GM08714 (cell line): ENCODE measurements around the gene EHMT2.
"Not testable (repeated sequence)": the region's sequence is repeated elsewhere in the genome, so short reads cannot be mapped to it uniquely, and the experiment has no call there.

ENCODE experiments used
- H3K4me3 ChIP-seq: fragments of 200-500 bp; sonication (Bioruptor generic); 2 replicates; pipeline ENCODE4 v1.5.1; 2014; ENCODE audit warnings: mild to moderate bottlenecking, low read length, inconsistent platforms
- ZNF274 ChIP-seq: IDR thresholded peaks from 2 replicates; pipeline ENCODE4 v1.6.1; 2012; ENCODE audit warnings: mild to moderate bottlenecking, low read depth, low read length

EHMT2 gene

DNA sequence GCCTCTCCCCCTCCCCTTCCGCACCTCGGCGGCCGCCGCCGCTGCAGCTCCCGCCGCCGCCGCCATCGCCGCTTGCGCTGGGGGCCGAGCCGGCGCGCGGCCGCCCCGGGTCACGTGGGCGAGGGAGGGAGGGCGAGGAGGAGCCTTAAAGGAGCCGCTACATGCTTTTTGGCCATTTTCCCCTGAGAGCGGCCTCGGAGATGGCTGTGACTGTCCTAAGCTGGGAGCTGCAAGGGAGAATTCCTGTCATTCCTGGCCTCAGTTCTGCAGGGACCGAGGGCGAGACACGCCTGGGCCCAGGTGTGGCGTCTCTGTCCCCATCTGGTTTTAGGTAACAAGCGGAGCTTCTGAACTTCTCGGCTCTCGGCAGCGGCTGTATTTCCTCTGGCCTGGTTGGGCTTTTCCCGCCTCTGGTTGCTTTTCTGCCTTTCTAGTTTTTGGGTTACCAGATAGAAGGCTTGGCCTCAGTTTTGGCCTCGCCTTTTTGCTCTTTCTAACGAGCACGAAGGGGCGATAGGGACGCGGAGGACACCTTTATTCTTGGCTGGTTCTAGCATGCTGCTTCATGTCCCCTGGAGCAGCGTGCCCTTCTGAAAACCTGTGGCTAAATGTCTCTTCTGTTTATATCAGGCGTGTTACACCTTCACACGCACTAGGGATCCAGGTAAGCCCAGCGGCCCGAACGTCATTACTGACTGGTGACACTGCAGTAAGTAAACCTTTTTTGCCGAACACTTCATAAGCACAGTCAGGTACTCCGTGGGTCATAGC, at the start of gene EHMT2:
Gene EHMT2 (minus strand): TSS at position 87 of the 771 bp plus-strand sequence. CDS start 21 bp downstream, at position 66.
- H3K4me3 ChIP-seq = peak within 1 kb of the TSS; percentile 95
- TF ChIP-seq ZNF274 = no peak

DNA sequence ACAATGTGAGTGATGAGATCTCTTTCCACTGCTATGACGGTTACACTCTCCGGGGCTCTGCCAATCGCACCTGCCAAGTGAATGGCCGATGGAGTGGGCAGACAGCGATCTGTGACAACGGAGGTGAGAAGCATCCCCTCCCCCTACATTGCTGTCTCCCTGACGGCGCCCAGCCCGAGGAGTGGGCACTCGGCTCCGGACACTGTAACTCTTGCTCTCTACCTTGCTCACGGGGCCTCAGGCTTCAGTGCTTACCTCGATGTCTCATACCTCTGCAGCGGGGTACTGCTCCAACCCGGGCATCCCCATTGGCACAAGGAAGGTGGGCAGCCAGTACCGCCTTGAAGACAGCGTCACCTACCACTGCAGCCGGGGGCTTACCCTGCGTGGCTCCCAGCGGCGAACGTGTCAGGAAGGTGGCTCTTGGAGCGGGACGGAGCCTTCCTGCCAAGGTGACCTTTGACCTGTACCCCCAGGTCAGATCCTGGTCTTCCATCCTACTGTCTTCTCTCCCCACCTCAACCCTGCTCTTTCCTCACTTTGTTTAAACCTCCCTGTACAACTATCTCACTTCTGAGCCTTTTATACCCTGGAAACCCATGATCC, 49.7 kb upstream of the EHMT2 start:
- TF ChIP-seq ZNF274 = no peak

DNA sequence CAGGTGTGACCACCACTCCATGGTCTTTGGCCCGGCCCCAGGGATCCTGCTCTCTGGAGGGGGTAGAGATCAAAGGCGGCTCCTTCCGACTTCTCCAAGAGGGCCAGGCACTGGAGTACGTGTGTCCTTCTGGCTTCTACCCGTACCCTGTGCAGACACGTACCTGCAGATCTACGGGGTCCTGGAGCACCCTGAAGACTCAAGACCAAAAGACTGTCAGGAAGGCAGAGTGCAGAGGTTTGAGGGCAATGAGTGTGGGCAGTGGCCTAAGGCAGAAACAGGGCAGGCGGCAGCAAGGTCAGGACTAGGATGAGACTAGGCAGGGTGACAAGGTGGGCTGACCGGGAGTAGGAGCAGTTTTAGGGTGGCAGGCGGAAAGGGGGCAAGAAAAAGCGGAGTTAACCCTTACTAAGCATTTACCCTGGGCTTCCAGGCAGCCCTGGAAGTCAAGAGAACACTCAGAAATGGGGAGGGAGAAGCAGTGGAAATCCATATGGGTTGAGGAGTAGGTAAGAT, 48.9 kb upstream of the EHMT2 start:
- H3K4me3 ChIP-seq = no peak overlapping the region
- no peak for TF ChIP-seq ZNF274

More for the DNA sequence above, 49.7 kb upstream of the EHMT2 start:
- H3K4me3 ChIP-seq = no peak overlapping the region

DNA sequence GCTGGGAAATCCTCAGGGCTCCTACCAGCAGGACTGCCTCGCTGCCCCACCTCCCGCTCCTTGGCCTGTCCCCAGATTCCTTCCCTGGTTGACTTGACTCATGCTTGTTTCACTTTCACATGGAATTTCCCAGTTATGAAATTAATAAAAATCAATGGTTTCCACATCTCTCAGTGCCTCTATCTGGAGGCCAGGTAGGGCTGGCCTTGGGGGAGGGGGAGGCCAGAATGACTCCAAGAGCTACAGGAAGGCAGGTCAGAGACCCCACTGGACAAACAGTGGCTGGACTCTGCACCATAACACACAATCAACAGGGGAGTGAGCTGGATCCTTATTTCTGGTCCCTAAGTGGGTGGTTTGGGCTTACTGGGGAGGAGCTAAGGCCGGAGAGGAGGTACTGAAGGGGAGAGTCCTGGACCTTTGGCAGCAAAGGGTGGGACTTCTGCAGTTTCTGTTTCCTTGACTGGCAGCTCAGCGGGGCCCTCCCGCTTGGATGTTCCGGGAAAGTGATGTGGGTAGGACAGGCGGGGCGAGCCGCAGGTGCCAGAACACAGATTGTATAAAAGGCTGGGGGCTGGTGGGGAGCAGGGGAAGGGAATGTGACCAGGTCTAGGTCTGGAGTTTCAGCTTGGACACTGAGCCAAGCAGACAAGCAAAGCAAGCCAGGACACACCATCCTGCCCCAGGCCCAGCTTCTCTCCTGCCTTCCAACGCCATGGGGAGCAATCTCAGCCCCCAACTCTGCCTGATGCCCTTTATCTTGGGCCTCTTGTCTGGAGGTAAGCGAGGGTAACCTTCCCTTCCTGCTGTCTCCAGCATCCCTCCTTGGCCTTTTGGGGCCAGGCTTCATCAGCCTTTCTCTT, 48.2 kb upstream of the EHMT2 start, which contains the start of gene CFB:
Gene CFB (plus strand): TSS at position 589 of the 863 bp plus-strand sequence. CDS start 127 bp downstream, at position 716.
- H3K4me3 ChIP-seq = no peak within 1 kb of the TSS
- TF ChIP-seq ZNF274 = no peak

DNA sequence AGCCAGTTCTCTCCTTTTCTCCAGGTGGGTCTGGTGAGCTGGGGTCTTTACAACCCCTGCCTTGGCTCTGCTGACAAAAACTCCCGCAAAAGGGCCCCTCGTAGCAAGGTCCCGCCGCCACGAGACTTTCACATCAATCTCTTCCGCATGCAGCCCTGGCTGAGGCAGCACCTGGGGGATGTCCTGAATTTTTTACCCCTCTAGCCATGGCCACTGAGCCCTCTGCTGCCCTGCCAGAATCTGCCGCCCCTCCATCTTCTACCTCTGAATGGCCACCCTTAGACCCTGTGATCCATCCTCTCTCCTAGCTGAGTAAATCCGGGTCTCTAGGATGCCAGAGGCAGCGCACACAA, 47.6 kb upstream of the EHMT2 start:
- no peak overlapping the region for H3K4me3 ChIP-seq
- TF ChIP-seq ZNF274 = no peak

DNA sequence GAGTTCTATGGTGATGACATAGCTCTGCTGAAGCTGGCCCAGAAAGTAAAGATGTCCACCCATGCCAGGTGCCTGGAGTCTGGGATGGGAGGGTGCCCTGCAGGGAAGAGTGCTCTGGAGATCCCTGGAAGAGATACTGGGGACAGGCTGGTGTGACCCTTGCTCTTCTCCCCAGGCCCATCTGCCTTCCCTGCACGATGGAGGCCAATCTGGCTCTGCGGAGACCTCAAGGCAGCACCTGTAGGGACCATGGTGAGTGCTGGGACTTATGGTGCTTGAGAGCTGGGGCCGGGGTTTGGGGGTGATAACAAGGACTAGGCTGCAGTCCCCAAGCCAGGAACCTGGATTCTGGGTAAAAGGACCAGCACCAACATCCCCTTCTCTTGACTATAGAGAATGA, 46.2 kb upstream of the EHMT2 start:
- H3K4me3 ChIP-seq = no peak overlapping the region
- TF ChIP-seq ZNF274 = no peak

DNA sequence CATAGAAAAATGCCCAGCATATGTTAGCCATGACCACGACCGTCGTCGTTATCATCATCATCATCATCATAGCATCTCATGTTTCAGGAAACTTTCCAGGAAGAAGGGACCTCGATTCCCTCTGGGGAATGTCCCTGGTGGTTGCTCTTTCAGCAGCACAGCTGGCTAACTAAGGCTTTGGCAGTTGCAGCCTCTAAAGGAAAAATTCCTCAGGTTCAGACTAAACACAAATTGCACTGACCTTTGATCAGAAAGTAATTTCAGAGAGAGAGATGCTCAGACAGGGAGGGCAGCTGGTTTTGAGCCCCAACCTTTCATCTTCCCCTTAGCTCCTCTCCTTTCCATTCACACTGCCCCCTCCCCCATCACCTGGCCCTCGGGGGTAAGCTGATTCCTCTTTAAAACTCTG, 42.8 kb upstream of the EHMT2 start:
- TF ChIP-seq ZNF274 = no peak
- no peak overlapping the region for H3K4me3 ChIP-seq

DNA sequence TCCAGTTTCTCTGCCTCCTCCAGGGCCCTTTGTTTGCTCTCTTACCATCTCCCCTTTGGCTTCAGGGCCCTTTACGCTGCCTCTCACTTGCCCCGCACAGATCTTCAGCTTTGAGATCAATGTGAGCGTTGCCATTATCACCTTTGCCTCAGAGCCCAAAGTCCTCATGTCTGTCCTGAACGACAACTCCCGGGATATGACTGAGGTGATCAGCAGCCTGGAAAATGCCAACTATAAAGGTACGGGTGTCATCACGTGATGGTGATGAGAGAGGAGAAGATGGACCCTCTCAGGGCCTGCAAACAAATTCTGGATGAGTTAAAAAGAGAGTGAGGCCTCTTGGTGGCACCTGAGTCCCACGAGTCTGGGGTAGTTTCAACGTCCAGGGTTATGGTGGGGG, 38.3 kb upstream of the EHMT2 start:
- no peak overlapping the region for H3K4me3 ChIP-seq
- no peak for TF ChIP-seq ZNF274

DNA sequence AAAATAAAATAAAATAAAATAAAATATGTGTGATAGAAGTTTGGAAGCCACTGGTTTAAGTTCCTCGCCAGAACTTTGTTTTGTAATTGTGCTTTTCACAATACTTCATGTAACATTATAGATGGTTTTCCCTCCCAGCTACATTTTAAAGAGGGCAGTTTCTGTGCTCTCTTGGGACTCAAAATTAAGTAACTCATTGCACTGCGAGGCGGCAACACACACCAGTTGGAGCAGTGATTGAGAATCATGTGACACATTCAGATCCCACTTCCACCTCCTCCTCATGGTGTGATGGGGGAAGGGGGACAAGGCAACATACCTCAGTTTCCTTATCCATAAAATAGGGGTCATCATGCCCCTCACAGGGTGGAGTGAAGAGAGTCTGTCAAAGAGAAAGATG, 37.5 kb upstream of the EHMT2 start:
- no peak overlapping the region for H3K4me3 ChIP-seq
- no peak for TF ChIP-seq ZNF274

DNA sequence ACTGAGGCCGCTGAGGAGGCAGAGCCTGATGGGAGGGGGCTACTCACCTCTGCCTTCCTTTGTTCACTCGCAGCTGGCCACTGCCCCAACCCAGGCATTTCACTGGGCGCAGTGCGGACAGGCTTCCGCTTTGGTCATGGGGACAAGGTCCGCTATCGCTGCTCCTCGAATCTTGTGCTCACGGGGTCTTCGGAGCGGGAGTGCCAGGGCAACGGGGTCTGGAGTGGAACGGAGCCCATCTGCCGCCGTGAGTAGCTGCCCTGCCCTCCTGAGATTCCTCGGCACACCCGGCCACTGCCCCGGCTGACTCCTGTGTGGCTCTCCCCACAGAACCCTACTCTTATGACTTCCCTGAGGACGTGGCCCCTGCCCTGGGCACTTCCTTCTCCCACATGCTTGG, 36.0 kb upstream of the EHMT2 start:
- H3K4me3 ChIP-seq = no peak overlapping the region
- no peak for TF ChIP-seq ZNF274

DNA sequence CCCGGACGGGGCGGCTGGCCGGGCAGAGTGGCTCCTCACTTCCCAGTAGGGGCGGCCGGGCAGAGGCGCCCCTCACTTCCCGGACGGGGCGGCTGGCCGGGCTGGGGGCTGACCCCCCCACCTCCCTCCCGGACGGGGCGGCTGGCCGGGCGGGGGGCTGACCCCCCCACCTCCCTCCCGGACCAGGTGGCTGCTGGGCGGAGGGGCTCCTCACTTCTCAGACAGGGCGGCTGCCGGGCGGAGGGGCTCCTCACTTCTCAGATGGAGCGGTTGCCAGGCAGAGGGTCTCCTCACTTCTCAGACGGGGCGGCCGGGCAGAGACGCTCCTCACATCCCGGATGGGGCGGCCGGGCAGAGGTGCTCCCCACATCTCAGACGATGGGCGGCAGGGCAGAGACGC, 34.6 kb upstream of the EHMT2 start:
- not testable (repeated sequence) for H3K4me3 ChIP-seq

DNA sequence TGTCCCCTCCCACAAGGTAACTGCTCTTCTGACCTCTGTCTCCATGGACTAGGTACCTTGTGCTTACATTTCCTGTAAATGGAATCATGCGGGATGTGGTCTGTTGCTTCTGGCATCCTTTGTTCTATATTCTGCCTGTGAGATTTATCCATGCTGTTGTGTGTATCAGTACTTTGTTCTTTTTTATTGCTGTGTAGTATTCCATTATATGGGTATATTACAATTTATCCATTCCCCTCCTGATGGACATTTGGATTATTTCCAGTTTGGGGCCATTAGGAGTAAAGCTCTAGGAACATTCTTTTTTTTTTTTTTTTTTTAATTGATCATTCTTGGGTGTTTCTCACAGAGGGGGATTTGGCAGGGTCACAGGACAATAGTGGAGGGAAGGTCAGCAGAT, 33.5 kb upstream of the EHMT2 start:
- no peak for TF ChIP-seq ZNF274

DNA sequence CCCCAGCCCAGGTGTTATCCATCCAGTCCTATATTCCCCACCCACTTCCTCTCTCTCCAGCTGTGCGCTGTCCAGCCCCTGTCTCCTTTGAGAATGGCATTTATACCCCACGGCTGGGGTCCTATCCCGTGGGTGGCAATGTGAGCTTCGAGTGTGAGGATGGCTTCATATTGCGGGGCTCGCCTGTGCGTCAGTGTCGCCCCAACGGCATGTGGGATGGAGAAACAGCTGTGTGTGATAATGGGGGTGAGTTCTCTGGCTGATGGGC, 31.1 kb upstream of the EHMT2 start:
- TF ChIP-seq ZNF274 = no peak
- no peak overlapping the region for H3K4me3 ChIP-seq

More for the DNA sequence above, 33.5 kb upstream of the EHMT2 start:
- H3K4me3 ChIP-seq = no peak overlapping the region

DNA sequence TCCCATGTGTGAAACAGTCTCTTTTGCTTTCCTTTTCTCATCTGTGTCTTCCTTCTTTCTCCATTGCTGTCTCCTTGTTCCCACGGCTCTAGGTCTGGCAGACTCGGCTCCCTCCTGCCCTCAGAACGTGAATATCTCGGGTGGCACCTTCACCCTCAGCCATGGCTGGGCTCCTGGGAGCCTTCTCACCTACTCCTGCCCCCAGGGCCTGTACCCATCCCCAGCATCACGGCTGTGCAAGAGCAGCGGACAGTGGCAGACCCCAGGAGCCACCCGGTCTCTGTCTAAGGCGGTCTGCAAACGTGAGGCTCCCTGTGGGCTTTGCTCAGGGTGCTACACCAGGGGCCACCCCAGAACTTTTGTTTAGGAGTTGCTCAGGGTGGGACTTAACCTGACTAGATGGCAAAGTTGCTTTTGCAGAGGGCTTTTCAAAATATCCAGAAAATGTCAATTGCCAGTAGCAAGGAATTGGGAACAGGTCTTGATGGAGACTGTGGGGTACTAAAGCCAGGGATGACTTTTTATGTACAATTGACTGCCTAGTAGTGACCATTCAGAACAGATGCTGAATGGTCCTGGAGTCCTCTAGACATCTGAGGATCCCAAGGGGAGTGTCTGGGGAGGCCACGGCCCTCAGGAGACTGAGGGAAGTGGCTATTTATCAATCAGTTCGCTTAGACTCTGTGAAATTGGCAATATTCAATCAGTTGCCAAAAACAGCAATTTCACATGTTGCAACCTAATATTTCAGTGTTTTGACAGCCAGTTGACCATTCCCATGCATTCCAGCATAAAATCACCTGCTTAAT, 30.6 kb upstream of the EHMT2 start:
- no peak overlapping the region for H3K4me3 ChIP-seq
- TF ChIP-seq ZNF274 = no peak
